KMS-11 (cell line): ENCODE data around the gene SEZ6.

ENCODE experiments used
- H2AFZ ChIP-seq: fragments of 200-600 bp; sonication (generic); 2 replicates; pipeline ENCODE4 v1.6.1; 2016; ENCODE audit warnings: antibody characterized with exemption, mixed run types, low read depth
- H3K27ac ChIP-seq: fragments of 200-600 bp; sonication (generic); 2 replicates; pipeline ENCODE4 v1.6.1; 2016; ENCODE audit warnings: mild to moderate bottlenecking, mixed run types
- H3K27me3 ChIP-seq: fragments of 200-600 bp; sonication (generic); 2 replicates; pipeline ENCODE4 v1.6.1; 2017; ENCODE audit warnings: mild to moderate bottlenecking, low read depth, mixed run types, moderate library complexity; ENCODE audit not compliant: insufficient read depth
- H3K36me3 ChIP-seq: fragments of 200-600 bp; sonication (generic); 2 replicates; pipeline ENCODE4 v1.6.1; 2017; ENCODE audit warnings: mild to moderate bottlenecking, mixed run types; ENCODE audit not compliant: insufficient read depth
- H3K4me1 ChIP-seq: fragments of 200-600 bp; sonication (generic); 2 replicates; pipeline ENCODE4 v1.6.1; 2016; ENCODE audit warnings: mild to moderate bottlenecking, low read depth, mixed run types; ENCODE audit not compliant: poor library complexity, severe bottlenecking
- H3K4me2 ChIP-seq: fragments of 200-600 bp; sonication (generic); 2 replicates; pipeline ENCODE4 v1.7.0; 2016; ENCODE audit warnings: mild to moderate bottlenecking, mixed run types
- H3K4me3 ChIP-seq: fragments of 200-600 bp; sonication (generic); IDR thresholded peaks from 2 replicates; pipeline ENCODE4 v1.6.1; 2017; ENCODE audit warnings: low read depth, low read length, mixed read lengths; ENCODE audit not compliant: insufficient read depth
- H3K79me2 ChIP-seq: fragments of 200-600 bp; sonication (generic); 2 replicates; pipeline ENCODE4 v1.6.1; 2016; ENCODE audit warnings: low read depth, mixed run types; ENCODE audit not compliant: insufficient read depth
- H3K9ac ChIP-seq: fragments of 200-600 bp; sonication (generic); 2 replicates; pipeline ENCODE4 v1.6.1; 2016; ENCODE audit warnings: mild to moderate bottlenecking, mixed run types
- H4K20me1 ChIP-seq: fragments of 200-600 bp; sonication (generic); 2 replicates; pipeline ENCODE4 v1.6.1; 2016; ENCODE audit warnings: mild to moderate bottlenecking, mixed run types; ENCODE audit not compliant: insufficient read depth
- CTCF ChIP-seq: fragments of 200-600 bp; sonication (generic); conservative IDR thresholded peaks from 2 replicates; pipeline ENCODE4 v1.6.1; 2017; ENCODE audit warnings: low read depth, mild to moderate bottlenecking, antibody characterized with exemption, low read length, moderate library complexity, mixed read lengths

The SEZ6 gene

GRCh38 chr17:28982131-28982793 is 23.6 kb downstream of the SEZ6 start:
- Histone ChIP-seq H3K4me3 (no peak overlapping the region), H3K79me2 (no peaks in the 10 kb centered on the region), H3K4me2 (no peak overlapping the region), H3K27ac (no peak overlapping the region), H3K4me1 (no peaks in the 10 kb centered on the region), H4K20me1 (no peaks in the 10 kb centered on the region), H3K9ac (no peak overlapping the region), H3K27me3 (peaks cover 34% of the 10 kb centered on the region), H2AFZ (no peak overlapping the region), H3K36me3 (no peaks in the 10 kb centered on the region)
- TF ChIP-seq CTCF, result no peak

GRCh38 chr17:28978356-28978964 is 27.4 kb downstream of the SEZ6 start:
- Histone ChIP-seq H2AFZ (no peak overlapping the region), H3K4me2 (no peak overlapping the region), H3K4me1 (no peaks in the 10 kb centered on the region), H3K4me3 (no peak overlapping the region), H3K27ac (no peak overlapping the region), H3K9ac (no peak overlapping the region), H3K27me3 (peaks cover 17% of the 10 kb centered on the region; the same call in 1 of the 2 replicates), H3K79me2 (no peaks in the 10 kb centered on the region), H3K36me3 (no peaks in the 10 kb centered on the region), H4K20me1 (no peaks in the 10 kb centered on the region)
- TF ChIP-seq CTCF, result no peak

GRCh38 chr17:28977659-28978355 is 28.0 kb downstream of the SEZ6 start:
- no peak for TF ChIP-seq CTCF
- Histone ChIP-seq H4K20me1 (no peaks in the 10 kb centered on the region), H3K4me3 (no peak overlapping the region), H3K4me1 (no peaks in the 10 kb centered on the region), H2AFZ (no peak overlapping the region), H3K27ac (no peak overlapping the region), H3K4me2 (no peak overlapping the region), H3K79me2 (no peaks in the 10 kb centered on the region), H3K27me3 (peaks cover 18% of the 10 kb centered on the region; the same call in 1 of the 2 replicates), H3K9ac (no peak overlapping the region), H3K36me3 (no peaks in the 10 kb centered on the region)

- Histone ChIP-seq H3K27me3 (peaks cover 37% of the 10 kb centered on the region), H3K27ac (no peak overlapping the region), H4K20me1 (no peaks in the 10 kb centered on the region), H3K79me2 (no peaks in the 10 kb centered on the region), H3K4me3 (no peak overlapping the region), H3K4me2 (no peak overlapping the region), H2AFZ (no peak overlapping the region), H3K36me3 (no peaks in the 10 kb centered on the region), H3K4me1 (no peaks in the 10 kb centered on the region), H3K9ac (no peak overlapping the region)
- no peak for TF ChIP-seq CTCF
Observed at GRCh38 chr17:28975646-28976045, 30.2 kb downstream of the SEZ6 start.
